ENCODE results near the gene GRIN2A.

Gene GRIN2A

DNA sequence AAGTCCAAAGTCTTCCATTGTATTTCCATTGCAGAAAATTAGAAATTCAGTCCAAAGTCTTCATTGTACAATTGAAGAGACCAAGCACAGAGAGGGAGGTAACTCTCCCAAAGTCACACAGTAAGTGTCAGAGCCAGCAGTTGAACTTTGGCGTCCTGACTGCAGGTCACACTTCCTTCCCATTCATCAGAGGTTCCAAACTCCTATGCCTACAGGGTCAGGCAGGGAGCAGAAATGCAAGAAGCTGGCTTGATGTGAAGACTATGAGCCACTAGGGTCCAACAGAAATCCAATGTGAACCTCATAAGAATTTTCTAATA, 44.7 kb upstream of the GRIN2A start:
- H3K79me2 ChIP-seq (ENCODE audit: low read length): no peaks in the 10 kb centered on the region
- H3K4me3 ChIP-seq (ENCODE audit: low read length): no peak overlapping the region
- no peak for DNase-seq
- no peak overlapping the region for H3K27ac ChIP-seq (ENCODE audit: low read length)
- peaks cover 10% of the 10 kb centered on the region; the same call in 1 of the 2 replicates for H3K4me1 ChIP-seq (ENCODE audit: low read length)
- H3K36me3 ChIP-seq (replicated peaks; ENCODE audit: insufficient read depth, low read length): no peaks in the 10 kb centered on the region
- no peak overlapping the region for H3K9ac ChIP-seq (ENCODE audit: low read length)
- no peak overlapping the region for H2AFZ ChIP-seq (ENCODE audit: low read length)
- no peaks in the 10 kb centered on the region for H3K9me2 ChIP-seq (replicated peaks; ENCODE audit: insufficient read depth, low read length)
- H3K27me3 ChIP-seq (replicated peaks; ENCODE audit: insufficient read depth, low read length): no peaks in the 10 kb centered on the region
- H3F3A ChIP-seq (ENCODE audit: insufficient read depth, low read length): no peaks in the 10 kb centered on the region
- no peaks in the 10 kb centered on the region for H4K20me1 ChIP-seq (ENCODE audit: insufficient read depth, low read length)
- H3K4me2 ChIP-seq (ENCODE audit: low read depth, low read length): no peak overlapping the region
- H3K9me3 ChIP-seq (replicated peaks; ENCODE audit: insufficient read depth, low read length): no peaks in the 10 kb centered on the region
- TF ChIP-seq, protein P1, sequence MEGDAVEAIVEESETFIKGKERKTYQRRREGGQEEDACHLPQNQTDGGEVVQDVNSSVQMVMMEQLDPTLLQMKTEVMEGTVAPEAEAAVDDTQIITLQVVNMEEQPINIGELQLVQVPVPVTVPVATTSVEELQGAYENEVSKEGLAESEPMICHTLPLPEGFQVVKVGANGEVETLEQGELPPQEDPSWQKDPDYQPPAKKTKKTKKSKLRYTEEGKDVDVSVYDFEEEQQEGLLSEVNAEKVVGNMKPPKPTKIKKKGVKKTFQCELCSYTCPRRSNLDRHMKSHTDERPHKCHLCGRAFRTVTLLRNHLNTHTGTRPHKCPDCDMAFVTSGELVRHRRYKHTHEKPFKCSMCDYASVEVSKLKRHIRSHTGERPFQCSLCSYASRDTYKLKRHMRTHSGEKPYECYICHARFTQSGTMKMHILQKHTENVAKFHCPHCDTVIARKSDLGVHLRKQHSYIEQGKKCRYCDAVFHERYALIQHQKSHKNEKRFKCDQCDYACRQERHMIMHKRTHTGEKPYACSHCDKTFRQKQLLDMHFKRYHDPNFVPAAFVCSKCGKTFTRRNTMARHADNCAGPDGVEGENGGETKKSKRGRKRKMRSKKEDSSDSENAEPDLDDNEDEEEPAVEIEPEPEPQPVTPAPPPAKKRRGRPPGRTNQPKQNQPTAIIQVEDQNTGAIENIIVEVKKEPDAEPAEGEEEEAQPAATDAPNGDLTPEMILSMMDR (IDR thresholded peaks at IDR 0.05; ENCODE audit: low read length): no peak
- TF ChIP-seq EZH2 (optimal IDR thresholded peaks at IDR 0.05; ENCODE audit: low read depth, low read length) (no peak), EZH2phosphoT487 (IDR thresholded peaks at IDR 0.05; ENCODE audit: low read length) (no peak)

DNA sequence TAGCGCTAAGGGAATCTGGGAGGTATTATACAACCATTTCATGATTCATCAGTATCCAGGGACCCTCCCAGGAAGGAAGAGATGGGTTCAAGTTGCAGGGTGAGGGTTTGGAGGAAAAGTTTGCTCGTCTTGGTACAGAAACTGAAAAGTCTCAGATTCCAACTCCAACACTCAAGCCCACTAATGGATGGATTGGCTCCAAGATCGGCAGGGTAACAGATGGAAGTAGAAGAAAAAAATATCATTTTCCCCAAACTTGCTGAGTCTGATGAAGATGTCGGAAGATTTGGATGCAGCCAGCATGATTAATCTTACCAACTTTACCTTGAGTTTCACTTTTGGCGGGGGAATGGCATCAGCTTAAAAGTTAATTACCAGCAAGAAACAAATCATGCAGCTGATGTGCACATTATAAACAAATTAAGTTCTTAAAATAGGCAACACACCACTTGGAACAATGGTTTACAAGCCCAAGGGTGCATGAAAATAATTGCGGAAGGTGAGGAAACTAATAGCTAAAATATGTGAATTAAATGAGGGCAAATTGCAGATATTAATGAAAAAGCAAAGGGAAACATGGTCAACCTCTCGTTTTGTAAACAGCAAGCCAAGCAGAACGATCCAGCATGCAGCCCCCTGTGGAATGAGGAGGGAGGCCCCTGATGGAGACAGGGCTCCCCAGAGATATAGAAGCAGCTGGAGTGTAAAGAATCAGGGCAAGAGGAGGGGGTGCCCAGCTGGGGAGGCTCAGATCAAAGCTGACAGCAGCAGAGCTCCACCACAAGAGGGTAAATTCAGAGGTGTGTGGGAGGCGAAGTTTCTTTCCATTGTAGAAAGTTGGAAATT, 44.1 kb upstream of the GRIN2A start:
- TF ChIP-seq EZH2 (optimal IDR thresholded peaks at IDR 0.05; ENCODE audit: low read depth, low read length) (no peak), EZH2phosphoT487 (IDR thresholded peaks at IDR 0.05; ENCODE audit: low read length) (no peak)
- TF ChIP-seq, protein P1 (IDR thresholded peaks at IDR 0.05; ENCODE audit: low read length): no peak
- Histone ChIP-seq H3K4me2 (ENCODE audit: low read depth, low read length) (no peak overlapping the region), H3K9ac (ENCODE audit: low read length) (no peak overlapping the region), H3K36me3 (replicated peaks; ENCODE audit: insufficient read depth, low read length) (no peaks in the 10 kb centered on the region), H3K4me1 (ENCODE audit: low read length) (peaks cover 10% of the 10 kb centered on the region; the same call in 1 of the 2 replicates), H3K79me2 (ENCODE audit: low read length) (no peaks in the 10 kb centered on the region), H3F3A (ENCODE audit: insufficient read depth, low read length) (no peaks in the 10 kb centered on the region), H3K9me2 (replicated peaks; ENCODE audit: insufficient read depth, low read length) (no peaks in the 10 kb centered on the region), H3K27ac (ENCODE audit: low read length) (no peak overlapping the region), H2AFZ (ENCODE audit: low read length) (no peak overlapping the region), H3K27me3 (replicated peaks; ENCODE audit: insufficient read depth, low read length) (no peaks in the 10 kb centered on the region), H3K4me3 (ENCODE audit: low read length) (no peak overlapping the region), H3K9me3 (replicated peaks; ENCODE audit: insufficient read depth, low read length) (no peaks in the 10 kb centered on the region), H4K20me1 (ENCODE audit: insufficient read depth, low read length) (no peaks in the 10 kb centered on the region)
- DNase-seq: no peak

DNA sequence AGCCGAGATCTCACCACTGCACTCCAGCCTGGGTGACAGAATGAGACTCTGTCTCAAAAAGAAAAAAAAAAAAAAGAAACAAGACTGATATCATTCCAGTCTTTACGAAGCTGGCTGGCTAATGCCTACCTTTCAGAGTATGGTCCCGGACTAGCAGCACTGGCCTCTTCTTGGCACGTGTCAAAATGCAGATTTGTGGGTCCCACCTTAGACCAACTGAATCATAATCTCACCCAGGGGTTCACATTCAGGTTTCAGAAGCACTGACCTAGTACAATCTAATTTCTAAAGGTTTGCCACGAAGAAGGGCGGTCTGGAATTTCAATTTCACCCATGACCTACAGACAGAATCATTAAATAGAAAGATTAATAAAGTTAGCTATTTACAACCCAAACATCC, 43.4 kb upstream of the GRIN2A start:
- Histone ChIP-seq H2AFZ (ENCODE audit: low read length) (no peak overlapping the region), H3K4me3 (ENCODE audit: low read length) (no peak overlapping the region)
- DNase-seq: no peak

More for the DNA sequence above, 43.4 kb upstream of the GRIN2A start:
- no peak overlapping the region for H3K27ac ChIP-seq (ENCODE audit: low read length)
- no peaks in the 10 kb centered on the region for H3K9me2 ChIP-seq (replicated peaks; ENCODE audit: insufficient read depth, low read length)
- no peak overlapping the region for H3K4me2 ChIP-seq (ENCODE audit: low read depth, low read length)
- H3K9me3 ChIP-seq (replicated peaks; ENCODE audit: insufficient read depth, low read length): no peaks in the 10 kb centered on the region
- no peaks in the 10 kb centered on the region for H4K20me1 ChIP-seq (ENCODE audit: insufficient read depth, low read length)
- H3K9ac ChIP-seq (ENCODE audit: low read length): no peak overlapping the region
- H3K4me1 ChIP-seq (ENCODE audit: low read length): peaks cover 10% of the 10 kb centered on the region; the same call in 1 of the 2 replicates
- H3F3A ChIP-seq (ENCODE audit: insufficient read depth, low read length): no peaks in the 10 kb centered on the region
- no peaks in the 10 kb centered on the region for H3K27me3 ChIP-seq (replicated peaks; ENCODE audit: insufficient read depth, low read length)
- TF ChIP-seq, protein P1 (IDR thresholded peaks at IDR 0.05; ENCODE audit: low read length): no peak
- TF ChIP-seq EZH2phosphoT487 (IDR thresholded peaks at IDR 0.05; ENCODE audit: low read length) (no peak), EZH2 (optimal IDR thresholded peaks at IDR 0.05; ENCODE audit: low read depth, low read length) (no peak)
- H3K36me3 ChIP-seq (replicated peaks; ENCODE audit: insufficient read depth, low read length): no peaks in the 10 kb centered on the region
- no peaks in the 10 kb centered on the region for H3K79me2 ChIP-seq (ENCODE audit: low read length)
